ENCODE measurements around the gene ADSS1.

The ADSS1 gene

DNA sequence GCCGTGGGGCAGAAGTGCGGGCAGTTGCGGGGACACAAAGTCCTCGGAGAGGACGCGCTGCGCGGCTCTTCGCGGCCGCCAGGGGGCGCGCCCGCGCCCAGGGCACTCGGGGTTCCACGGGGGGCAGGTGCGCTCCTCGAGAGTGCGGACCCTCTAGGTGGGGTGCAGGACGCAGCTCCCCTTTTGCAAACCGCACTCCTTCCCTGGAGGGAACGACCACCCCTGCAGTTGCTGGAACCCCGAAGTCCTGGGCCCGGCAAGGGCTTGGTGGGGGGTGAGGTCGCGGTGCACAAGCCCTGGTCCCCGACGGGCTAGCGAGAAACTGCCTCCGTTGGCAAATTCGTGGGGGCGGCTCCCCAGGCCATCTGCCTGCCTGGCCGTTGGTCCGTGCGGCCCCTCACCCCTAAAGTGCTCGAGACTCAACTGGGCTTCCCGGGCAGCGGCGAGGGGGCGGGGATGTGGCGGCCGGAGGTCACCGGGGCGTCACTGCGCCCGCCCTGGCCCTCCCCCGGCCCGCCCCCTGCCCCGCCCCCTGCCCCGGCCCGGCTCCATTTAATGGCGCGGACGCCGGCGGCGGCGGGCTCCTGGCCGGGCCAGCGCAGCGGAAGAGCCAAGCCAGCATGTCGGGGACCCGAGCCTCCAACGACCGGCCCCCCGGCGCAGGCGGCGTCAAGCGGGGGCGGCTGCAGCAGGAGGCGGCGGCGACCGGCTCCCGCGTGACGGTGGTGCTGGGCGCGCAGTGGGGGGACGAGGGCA lies at the start of gene ADSS1:
ADSS1 (plus strand) TSS at position 579 of the 756 bp plus-strand sequence; CDS start at position 621, 42 bp downstream.
- DNase-seq: peak in 1 of 2 donors; percentile 46

- no peak for DNase-seq
Observed at GRCh38 chr14:104675447-104675846, 48.6 kb upstream of the ADSS1 start.

DNA sequence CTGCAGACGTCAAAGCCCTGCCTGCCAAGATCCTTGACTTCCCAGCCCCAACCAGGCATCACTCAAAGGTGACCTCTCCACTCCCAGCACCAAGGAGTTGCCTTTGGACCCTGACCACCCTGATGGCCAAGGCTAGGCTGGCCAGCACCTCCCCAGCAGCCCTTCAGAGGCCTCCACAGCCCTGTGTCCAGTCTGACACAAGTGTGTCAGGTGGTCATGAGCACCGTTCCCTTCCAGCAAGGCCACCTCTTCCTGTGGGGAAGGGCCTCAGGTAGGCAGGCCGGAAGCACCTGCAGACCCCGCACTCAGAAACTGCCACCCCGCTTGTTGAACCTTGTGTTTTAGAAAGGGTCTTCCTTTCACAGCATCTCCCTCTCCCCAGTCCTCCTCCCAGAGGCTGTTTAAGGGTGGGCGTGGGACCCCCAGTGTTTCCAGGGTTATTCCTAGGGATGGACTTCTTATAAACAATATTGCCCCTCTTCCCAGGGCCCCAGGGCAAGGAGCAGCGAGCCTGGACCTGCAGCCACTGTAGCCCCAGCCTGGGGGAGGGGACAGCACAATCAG lies 47.8 kb upstream of the ADSS1 start:
- no peak for DNase-seq

GRCh38 chr14:104676694-104677511 lies 47.1 kb upstream of the ADSS1 start:
- DNase-seq: no peak

DNA sequence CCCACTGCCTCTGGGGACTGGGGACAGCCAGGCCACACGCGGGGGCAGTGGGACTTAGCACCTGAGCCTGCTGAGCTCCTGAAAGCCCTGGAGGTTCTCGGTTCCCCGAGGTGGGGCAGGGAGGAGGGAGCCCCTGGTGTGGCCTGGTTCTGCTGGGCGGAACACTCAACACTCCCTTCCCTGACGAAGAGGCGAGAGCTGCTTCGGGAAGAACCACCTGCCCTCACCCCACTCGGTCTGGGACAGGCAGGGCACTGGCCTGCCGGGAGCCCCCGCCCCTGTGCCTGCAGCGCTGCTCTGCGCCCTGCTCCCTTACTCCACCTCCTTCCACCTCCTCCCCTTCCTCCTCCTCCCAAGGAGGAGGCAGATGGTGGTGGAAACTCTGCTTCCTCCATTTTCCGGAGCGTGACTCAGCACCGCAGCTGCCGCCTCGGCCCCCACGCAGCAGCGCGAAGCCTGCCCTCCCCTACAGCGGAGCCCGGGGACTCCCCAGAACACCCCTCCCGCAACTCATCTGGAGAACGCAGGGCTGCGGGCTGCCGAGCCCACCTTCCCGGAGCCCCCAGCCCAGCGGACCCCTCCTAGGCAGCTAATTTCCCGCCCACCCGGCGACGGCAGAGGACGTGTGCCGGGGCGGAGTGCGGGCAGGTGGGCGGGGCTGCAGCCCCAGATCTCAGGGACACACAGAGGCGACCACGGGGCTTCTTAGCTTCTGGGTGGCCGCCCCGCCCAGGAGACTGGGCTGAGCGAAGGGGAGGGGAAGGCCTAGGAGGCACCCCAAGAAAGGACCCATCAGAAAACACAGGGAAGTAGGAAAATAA lies 46.3 kb upstream of the ADSS1 start:
- peak; percentile 51 to 76 for DNase-seq

DNA sequence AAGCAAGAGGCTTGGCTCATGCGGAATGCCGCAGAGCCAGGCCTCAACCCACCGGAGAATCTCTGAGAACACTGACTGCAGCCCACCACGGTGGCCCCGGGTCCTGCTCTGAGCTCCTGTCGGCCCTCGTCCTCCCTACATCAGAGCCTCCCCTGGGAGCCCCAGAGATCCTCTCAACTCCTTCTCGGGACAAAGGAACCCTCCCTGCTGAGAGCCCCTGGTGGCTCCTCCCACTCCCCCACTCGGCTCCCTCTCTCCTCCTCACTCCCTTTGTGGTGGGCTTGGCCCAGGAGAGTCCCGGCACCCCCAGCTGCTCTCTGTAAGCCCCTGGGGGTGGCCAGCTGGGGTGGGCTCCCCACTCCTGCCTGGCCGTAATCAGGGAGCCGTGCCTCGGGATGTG lies 45.7 kb upstream of the ADSS1 start:
- DNase-seq: no peak

- peak; percentile 55 to 72 for DNase-seq
Observed at GRCh38 chr14:104678901-104679705, 44.9 kb upstream of the ADSS1 start.

- DNase-seq: no peak
Observed at GRCh38 chr14:104680056-104680805, 43.8 kb upstream of the ADSS1 start.

GRCh38 chr14:104680806-104681688 lies 43.0 kb upstream of the ADSS1 start:
- peak; percentile 86 to 88 for DNase-seq

DNA sequence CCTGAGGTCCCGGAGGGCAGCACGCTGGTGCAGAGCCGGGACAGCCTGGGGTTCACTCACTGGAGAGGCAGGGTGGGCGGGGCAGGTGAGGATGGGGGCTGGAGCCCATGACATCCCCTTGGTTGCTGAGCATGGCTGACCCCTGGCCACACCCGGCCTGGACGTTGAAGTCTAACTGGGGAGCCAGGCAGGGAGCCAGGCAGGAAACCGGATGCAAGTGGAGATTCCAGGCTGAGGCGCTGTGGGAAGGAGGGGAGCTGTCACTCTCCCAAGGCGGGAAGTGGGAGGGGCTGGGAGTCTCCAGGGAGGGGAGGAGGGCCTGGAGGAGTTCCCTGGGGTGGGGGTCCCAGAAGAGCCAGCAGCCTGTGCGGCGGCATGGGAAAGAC lies 42.3 kb upstream of the ADSS1 start:
- peak; percentile 58 to 69 for DNase-seq

- no peak for DNase-seq
Observed at GRCh38 chr14:104682107-104682593, 41.9 kb upstream of the ADSS1 start.

DNA sequence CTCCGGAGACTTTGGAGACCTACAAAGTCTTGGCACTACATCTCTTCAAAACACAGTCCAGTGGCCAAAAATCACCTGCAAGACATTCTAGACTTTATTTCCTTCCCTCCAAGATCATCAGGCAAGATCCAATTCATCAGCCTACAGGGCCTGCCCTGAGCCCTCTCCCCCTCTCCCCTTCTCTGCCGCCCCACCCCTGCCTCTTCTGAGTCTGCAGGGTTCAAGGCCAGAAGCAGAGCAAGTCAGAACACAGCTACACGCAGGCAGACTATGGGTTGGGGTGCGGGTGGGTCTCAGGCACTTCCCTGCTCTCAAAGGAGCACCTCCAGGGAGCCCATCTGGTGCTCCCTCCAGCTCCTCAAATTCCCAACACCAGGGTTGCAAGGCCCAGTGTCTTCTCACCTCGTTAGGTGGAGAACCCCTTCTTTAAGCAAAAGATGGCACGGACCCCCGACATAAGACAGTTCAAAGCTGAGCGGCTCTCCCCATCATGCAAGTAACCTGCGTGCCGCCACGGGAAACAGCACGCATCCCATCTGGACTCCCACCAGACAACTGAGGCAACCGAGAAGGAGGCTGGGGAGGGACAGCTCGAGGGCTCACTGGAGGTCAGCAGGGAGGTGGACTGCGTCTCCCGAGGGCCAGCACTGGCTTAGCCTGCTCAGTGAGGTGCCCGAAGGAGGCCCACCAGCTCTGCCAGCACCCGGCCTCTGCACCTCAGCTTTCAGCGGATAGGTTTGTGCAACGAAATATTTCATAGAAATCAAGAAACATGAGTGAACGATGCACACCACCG lies 40.2 kb upstream of the ADSS1 start:
- DNase-seq: no peak

- DNase-seq: no peak
Observed at GRCh38 chr14:104684449-104684821, 39.6 kb upstream of the ADSS1 start.

DNA sequence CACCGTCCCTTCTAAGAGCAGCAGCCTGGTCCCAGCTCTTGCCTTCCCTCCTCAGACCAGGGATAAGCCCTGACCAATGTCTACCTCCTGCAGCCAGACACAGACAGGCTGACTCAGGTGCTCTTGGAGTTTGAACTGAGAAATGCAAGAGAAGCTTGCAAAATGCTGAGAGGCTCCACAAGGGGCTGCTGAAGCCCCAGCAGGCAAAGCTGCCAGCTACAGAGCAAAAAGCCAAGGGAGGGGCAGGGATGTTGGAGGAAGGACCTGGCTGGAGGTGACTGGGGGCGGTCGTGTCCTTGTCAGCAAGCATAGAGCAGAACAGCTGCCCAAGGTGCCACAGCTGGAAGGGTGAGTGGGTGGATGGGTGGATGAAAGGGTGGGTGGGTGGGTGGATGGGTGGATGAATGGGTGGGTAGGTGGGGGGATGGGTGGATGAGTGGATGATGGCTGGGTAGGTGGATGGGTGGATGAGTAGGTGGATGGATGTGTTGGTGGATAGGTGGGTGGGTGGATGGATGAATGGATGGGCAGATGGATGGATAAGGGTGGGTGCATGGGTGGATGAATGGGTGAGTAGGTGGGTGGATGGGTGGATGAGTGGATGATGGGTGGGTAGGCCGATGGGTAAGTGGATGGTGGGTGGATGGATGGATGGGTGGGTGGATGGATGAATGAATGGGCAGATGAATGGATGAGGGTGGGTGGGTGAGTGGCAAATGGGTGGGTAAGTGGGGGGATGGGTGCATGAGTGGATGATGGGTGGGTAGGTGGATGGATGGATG lies 38.6 kb upstream of the ADSS1 start:
- no peak for DNase-seq

DNA sequence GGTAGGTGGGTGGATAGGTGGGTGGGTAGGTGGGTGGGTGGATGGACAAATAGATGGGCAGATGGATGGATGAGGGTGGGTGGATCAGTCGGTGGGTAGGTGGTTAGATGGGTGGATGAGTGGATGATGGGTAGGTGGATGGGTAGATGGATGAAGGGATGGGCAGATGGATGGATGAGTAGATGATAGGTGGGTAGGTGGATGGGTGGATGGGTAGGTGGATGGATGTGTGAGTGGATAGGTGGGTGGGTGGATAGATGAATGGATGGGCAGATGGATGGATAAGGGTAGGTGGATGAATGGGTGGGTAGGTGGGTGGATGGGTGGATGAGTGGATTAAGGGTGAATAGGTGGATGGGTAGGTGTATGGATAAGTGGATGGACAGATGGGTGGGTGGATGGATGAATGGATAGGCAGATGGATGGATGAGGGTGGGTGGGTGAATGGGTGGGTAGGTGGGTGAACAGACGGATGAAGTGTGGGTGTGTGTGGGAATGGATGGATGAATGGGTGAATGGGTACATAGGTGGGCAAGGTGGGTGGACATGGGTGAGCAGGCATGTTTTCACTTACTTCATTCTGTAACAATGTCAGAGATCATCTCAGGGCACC lies 37.9 kb upstream of the ADSS1 start:
- no peak for DNase-seq

- no peak for DNase-seq
Observed at GRCh38 chr14:104686624-104687517, 37.2 kb upstream of the ADSS1 start.
